ENCODE measurements around the gene LAX1.
"Not testable (repeated sequence)": the region's sequence is repeated elsewhere in the genome, so short reads cannot be mapped to it uniquely, and the experiment has no call there.

LAX1 gene

DNA sequence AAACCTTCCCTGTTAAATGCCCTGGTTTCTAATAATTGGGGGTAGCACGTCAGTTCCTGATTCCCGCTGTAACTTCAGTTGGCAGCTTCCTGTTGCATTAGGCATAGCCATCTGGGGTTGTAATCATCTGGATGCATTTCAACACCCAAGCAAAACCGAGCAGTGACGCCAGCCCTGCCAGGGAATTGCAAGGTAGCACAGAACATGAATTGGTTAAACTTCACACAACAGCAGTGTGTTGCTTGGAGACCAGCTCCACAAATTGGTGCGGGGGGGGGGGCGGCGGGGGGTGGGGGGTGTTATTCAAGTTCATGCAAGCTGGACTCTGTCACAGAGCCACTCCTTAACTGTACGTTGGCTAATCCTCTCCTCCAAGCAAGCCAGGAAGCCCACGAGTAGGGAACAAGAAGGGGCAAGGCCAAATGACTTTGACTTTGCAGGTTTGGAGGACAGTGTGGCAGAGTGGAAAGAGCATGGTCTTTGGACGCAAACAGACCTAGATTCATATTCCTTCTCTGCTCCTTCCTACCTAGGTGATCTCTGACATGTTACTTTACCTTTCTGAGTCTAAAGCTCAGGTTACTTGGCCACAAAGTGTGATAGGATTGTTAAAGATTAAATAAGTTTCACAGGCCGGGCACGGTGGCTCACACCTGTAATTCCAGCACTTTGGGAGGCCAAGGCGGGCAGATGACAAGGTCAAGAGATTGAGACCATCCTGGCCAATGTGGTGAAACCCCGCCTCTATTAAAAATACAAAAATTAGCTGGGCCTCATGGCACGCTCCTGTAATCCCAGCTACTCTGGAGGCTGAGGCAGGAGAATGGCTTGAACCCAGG, 4.7 kb downstream of the LAX1 start:
- DNase-seq (ENCODE audit: low read depth in 3 of 3) = no peak

DNA sequence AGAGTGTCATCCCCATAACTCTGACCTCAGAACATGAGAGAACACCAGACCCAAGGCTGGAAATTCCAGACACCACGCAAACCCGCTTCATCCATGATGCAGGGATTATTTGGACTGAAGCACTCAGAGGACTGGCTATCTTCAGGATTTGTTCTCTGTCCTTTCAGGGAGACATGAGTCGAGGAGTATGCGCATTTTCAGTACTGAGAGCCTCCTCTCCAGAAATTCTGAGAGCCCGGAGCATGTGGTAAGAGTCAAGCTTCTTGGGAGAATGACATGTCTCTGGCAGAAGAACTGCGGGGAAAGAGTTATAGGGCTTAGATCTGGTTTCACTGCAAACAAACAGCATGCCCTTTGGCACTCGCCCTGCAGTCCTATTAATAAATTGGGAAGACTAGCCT, 6.9 kb downstream of the LAX1 start:
- DNase-seq (ENCODE audit: low read depth in 3 of 3) = no peak

DNA sequence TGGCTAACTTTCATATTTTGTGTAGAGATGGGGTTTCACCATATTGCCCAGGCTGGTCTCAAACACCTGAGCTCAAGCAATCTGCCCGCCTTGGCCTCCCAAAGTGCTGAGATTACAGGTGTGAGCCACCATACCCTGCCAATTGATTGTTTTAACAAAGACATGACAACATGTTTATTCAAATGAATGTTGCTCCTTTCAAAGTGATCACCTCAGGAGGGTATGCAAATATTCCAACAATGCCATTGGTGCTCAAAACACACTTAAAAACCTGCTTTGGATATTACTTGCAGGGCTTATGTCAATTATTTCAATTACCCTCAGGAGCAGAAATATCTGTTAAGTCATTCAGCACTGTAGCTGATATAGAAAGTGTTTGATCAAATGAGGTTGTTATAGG, 7.9 kb downstream of the LAX1 start:
- no peak for DNase-seq (ENCODE audit: low read depth in 3 of 3)

DNA sequence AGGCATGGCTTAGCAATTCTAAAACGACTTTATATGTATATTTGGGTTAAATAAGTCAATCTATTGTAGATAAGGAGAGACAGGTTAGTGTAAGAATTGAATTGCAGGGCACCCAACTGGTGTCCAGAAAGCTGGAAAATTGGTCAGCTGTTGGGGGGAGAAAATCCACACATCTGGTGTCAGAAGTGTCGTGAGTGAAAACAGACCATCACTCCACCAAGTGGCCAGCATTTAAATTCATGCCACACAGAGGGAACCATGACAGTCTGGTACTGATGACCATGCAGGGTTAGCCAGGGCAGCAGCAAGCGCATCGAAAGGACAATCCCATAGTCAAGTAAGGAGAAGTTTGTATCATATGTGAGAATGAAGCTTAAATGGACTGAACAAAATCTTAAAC, 11.7 kb downstream of the LAX1 start:
- DNase-seq (ENCODE audit: low read depth in 3 of 3) = no peak

DNA sequence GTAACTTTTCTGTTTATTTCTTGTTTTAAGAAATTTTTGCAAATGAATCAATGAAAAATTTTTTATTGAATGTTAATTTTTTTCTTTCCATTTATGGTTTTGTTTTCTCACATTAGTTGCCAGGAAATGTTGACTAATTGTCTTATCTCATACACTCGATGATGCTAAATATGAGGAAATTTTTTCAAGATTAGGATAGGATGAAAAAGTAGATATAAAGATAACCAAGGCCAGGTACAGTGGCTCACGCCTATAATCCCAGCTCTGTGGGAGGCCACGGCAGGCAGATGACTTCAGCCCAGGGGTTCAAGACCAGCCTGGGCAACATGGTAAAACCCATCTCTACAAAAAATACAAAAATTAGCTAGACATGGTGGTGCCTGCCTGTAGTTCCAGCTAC, 12.6 kb downstream of the LAX1 start:
- no peak for DNase-seq (ENCODE audit: low read depth in 3 of 3)

DNA sequence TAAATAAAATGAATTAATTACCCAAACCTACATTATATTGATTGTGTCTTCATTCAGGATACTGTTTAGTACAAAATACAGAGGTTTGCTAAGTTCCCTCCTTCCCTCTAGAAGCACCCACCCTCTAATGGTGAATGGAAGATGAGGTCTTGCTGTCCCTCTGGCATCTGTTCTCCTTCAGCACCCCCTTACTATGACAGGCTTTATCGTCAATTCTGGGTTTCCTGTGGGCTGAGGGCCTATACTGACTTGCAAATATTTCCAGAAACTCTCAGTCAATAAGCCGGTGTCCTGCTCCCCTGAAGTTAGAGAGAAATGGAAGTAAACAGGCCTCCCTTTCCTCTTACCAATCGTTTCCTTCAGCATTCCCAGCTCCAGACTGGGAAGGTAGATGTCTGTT, 13.2 kb downstream of the LAX1 start:
- DNase-seq (ENCODE audit: low read depth in 3 of 3) = no peak

DNA sequence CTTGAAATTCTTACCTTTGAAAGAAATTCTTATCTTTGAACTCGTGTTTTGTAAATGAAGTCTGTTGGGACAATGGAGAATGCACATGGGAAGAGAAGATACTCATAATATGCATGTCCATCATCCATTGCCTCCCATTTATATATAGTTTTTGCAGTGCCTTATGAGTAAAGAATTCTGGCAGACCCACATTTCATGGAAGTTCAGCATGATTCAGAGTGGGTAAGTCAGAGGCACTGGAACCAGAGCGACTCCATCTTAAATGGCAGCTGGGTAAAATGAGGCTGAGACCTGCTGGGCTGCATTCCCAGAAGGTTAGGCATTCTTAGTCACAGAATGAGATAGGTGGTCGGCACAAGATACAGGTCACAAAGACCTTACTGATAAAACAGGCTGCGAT, 13.8 kb downstream of the LAX1 start:
- no peak for DNase-seq (ENCODE audit: low read depth in 3 of 3)

DNA sequence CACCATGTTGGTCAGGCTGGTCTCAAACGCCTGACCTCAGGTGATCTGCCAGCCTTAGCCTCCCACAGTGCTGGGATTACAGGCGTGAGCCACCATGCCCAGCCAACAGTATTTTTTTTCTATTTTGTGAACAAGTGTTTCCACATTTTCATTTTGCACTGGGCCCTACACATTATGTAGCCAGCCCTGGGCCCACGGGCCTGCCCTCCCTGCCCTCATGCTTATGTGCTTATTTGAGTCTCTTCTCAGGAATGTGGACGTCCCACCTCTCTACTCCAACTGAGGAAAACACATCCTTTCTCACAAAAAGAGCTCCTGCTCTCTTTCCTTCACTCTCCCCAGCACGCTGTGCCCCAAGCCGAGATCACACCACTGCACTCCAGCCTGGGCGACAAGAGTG, 17.0 kb downstream of the LAX1 start:
- no peak for DNase-seq (ENCODE audit: low read depth in 3 of 3)

DNA sequence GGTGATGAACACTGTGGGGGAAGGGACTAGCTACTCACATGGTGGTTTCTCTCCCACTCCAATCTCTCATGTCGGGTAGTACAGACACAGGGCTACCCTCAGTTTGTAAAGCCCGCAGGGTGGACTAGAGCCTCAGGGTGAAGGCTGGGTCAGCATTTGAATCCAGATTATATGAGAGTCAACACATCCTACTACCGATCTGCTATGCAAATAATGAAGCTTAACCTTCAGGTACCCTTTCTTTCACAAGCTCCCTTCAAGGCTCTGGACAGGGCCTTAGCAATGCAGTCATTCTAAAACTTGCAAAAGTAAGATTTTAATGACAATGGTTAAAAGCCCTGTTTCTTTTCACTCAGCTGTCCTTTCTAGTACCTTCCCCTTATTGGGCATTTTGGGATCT, 25.0 kb downstream of the LAX1 start:
- no peak for DNase-seq (ENCODE audit: low read depth in 3 of 3)

DNA sequence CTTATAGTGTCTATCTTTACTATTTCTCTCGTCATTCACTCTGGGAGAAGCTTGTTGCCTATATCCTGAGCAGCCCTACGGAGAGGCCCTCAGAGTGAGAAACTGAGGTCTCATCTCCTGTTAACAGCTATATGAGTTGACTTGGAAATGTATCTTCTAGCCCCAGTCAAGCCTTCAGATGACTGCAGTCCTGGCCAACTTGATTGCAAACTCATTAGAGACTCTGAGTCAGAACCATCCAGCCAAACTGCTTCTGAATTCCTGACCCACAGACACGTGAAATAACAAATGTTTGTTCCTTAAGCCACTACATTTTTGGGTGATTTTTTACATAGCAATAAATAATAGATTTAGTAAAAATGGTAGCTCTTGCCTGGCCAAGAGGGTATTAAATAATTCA, 26.5 kb downstream of the LAX1 start:
- no peak for DNase-seq (ENCODE audit: low read depth in 3 of 3)

DNA sequence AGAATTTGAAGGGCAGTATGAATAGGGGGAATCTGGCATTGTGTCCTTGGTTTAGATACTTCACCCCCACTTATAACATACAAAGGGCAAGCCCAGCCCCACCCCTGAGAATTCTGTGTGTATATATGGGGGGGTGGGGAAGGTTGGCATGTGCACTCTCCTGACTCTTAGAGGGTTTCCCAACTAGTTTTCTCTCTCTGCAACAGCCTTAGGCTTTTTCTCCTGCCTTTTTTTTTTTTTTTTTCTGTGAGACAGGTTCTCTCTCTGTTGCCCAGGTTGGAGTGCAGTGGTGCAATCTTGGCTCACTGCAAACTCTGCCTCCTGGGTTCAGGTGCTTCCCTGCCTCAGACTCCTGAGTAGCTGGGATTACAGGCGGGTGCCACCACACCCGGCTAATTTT, 27.5 kb downstream of the LAX1 start:
- no peak for DNase-seq (ENCODE audit: low read depth in 3 of 3)

DNA sequence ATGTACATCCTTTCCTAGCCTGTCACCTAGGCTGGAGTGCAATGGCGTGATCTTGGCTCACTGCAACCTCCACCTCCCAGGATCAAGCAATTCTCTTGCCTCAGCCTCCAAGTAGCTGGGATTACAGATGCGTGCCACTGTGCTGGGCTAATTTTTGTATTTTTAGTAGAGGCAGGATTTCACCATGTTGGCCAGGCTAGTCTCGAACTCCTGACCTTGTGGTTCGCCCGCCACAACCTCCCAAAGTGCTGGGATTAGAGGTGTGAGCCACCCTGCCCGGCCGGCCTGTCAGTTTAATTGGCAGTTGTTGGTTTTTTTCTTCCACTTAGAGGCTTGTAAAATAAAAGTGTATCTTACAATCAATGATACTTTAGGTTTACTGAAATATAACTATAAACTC, 28.6 kb downstream of the LAX1 start:
- not testable (repeated sequence) for DNase-seq (ENCODE audit: low read depth in 3 of 3)

DNA sequence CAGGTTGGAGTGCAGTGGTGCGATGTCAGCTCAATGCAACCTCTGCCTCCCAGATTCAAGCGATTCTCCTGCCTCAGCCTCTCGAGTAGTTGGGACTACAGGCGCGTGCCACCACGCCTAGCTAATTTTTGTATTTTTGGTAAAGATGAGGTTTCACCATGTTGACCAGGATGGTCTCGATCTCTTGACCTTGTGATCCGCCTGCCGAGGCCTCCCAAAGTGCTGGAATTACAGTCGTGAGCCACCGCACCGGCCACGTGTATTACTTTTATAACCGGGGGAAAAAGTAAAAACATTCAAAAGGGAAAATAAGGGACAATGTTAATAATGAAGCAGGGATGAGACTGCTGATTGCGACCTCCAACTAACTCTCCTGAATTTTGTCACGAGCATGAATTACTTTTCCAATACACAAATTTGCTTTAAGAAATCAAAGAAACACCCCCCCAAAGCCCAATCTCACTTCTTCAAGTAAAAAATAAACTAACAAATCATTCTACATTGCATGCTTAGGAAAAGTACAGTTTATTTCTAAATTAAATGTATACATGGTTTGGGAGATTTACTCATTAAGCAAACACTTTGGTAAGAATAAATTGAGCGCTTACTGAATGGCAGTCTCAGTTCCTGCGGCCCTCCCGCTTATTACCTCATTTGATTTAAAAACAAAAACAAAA, 29.9 kb downstream of the LAX1 start:
- DNase-seq (ENCODE audit: low read depth in 3 of 3) = no peak

DNA sequence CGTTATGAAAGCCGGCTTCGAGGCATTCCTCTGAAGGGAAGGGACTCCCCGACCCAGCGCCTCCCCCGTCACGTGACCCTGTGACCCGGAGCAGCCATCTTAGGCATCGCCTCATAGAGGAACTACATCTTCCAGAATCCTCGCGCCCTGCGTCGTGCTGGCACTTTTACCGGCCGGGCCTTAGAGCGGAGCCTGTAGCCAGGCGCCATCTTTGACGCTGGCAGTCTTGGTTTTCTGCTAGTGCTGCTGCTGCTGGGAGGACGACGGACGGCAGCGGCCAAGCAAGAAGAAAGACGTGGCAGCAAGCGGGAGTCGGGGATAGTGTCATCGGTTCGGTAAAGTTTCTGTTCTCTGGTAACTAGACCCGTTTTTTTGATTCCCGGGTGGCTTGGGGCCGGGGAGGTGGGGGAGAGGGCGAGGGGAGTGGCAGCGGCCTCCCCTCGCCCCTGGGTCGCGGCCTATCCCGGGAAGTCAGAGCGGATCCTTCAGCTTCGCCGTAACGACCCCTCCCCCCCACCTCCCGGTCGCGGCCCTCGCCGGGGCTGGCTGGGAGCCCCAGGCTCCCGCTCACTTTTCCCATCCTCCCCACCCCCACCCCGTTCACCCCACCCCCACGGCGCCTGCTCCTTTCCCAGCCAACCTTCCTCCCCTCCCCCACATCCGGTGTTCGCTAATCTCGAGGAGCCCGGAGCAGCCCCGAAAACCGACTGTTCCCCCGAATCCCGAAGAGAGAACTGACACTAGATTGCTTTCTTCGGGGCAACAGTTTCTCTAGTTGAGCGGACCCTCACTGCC, 30.7 kb downstream of the LAX1 start, which contains the start of the genes ZBED6 and ZC3H11A:
Gene ZBED6 (plus strand): TSS at position 183 of the 795 bp plus-strand sequence. CDS start 1,900 bp downstream, outside the sequence.
Gene ZC3H11A (plus strand): TSS at position 183 of the 795 bp plus-strand sequence. CDS start 21,448 bp downstream, outside the sequence.
- DNase-seq (ENCODE audit: low read depth in 3 of 3) = peak; percentile 96 to 98 (median 98)

DNA sequence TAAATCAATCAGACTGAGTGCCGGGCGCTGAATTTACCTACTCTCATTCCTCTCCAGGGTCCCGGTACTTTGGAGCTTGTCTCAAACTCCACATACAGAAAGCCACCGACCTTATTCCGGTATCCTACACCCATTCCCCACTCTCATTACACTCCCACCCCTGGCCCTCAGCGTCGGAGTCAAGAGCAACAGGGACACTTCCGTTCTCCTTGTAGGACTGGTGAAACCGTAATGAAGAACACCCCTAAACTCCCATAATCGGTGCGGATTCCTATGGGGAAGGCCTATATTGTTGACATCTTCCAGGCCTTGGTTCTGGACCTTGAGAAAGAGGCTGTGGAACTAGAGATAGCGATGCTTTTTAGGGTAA, 31.2 kb downstream of the LAX1 start:
- DNase-seq (ENCODE audit: low read depth in 3 of 3) = peak in 2 of 3 experiments; percentile 5 to 21

DNA sequence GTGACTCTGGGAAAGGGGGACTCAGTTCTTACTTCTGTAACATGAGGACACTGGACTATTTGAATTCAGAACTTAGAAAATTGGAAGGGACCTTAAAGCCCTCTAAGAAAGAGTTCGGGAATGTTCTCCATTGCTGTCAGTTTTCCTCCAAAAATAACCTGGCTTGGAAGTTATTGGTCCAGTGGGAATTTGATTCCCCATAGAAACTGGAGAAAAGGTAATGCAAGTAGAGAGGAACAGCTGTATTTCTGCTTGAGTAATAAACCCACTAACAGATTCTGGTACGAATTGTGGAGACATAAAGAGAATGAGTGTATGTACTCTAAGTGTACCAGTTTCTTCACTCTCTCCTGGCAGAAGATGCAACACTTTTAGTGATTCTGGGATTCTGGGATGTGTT, 32.2 kb downstream of the LAX1 start:
- no peak for DNase-seq (ENCODE audit: low read depth in 3 of 3)

DNA sequence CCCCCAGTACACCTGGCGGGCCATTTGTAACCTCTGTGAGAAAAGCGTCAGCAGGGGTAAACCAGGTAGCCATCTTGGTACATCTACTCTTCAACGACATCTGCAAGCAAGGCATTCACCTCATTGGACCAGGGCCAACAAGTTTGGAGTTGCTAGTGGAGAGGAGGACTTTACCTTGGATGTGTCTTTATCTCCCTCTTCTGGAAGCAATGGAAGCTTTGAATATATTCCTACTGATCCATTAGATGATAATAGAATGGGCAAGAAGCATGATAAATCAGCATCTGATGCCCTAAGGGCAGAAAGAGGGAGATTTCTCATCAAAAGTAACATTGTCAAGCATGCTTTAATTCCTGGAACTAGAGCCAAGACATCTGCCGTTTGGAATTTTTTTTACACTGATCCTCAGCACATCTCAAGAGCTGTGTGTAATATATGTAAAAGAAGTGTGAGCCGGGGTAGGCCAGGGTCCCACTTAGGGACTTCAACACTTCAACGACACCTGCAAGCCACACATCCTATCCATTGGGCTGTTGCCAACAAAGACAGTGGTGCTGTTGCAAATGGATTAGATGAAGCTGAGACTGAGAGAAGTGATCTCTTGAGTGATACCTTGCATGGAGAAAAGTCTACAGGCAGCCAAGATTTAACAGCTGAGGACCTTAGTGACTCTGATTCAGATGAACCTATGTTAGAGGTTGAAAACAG, 33.1 kb downstream of the LAX1 start:
- DNase-seq (ENCODE audit: low read depth in 3 of 3) = no peak

DNA sequence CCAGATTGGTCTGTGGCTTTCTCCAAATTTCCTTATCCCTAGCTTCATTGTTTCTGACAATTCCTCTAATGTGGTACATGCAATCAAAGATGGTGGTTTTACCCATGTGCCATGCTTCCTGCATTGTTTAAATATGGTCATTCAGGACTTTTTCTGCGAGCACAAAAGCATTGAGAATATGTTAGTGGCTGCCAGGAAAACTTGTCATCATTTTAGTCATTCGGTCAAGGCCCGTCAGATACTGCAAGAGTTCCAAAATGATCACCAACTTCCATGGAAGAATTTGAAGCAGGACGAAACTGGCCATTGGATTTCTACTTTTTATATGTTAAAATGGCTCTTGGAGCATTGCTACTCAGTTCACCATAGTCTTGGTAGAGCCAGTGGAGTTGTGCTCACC, 34.2 kb downstream of the LAX1 start:
- no peak for DNase-seq (ENCODE audit: low read depth in 3 of 3)

DNA sequence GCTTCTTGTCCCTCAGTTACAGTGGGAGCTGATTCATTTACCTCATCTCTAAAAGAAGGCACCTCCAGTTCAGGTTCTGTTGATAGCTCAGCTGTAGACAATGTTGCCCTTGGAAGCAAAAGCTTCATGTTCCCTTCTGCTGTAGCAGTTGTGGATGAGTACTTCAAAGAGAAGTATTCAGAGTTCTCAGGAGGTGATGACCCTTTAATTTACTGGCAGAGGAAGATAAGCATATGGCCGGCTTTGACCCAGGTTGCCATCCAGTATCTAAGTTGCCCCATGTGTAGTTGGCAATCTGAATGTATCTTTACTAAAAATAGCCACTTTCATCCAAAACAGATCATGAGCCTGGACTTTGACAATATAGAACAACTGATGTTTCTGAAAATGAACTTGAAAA, 35.0 kb downstream of the LAX1 start:
- no peak for DNase-seq (ENCODE audit: low read depth in 3 of 3)

DNA sequence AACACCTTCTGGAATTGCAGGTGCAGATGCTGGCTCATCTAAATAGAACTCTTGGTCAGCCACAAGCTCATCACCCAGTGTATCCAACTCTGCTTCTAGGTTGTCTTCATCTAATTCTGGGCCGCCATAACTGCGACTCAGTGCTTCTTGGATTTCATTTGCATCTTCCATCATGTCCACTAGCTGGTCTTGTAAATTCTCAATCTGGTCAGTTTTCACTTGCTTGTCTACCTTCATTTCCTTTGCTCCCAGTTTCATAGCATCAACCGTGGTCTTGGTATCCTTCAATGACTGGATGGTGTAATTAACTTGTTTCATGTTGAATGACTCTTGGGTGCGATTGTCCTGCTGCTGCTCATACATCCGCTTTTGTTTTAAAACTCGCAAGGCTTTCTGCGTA, 40.7 kb downstream of the LAX1 start:
- no peak for DNase-seq (ENCODE audit: low read depth in 3 of 3)

DNA sequence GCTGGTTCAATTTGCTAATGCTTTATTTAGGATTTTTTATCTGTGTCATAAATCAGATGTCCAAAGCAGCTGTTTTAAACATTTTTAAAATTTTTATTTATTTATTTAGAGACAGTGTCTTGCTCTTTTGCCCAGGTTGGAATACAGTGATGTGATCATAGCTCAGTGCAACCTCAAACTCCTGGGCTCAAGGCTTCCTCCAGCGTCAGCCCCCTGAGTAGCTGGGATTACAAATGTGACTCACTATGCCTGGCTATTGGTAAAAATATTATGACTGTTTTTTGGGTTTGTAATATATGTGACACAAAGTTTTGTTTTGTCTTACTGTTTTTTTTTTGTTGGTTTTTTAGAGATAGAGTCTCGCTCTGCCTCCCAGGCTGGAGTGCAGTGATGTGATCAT, 42.2 kb downstream of the LAX1 start:
- DNase-seq (ENCODE audit: low read depth in 3 of 3) = no peak

Measured in stimulated activated CD4-positive, alpha-beta T cell treated with anti-CD3 and anti-CD28 coated beads, TNF-alpha, amount 100 ng/mL, for 24 hours (primary cell).